GM21737 (cell line): ENCODE results near the gene SLC28A2.

Experiments
- ATAC-seq: cut with Tn5 transposase; IDR thresholded peaks from one replicate; pipeline ENCODE4 v1.9.1; 2021; ENCODE audit warnings: mild to moderate bottlenecking, moderate library complexity; ENCODE audit not compliant: unreplicated experiment

SLC28A2 gene

DNA sequence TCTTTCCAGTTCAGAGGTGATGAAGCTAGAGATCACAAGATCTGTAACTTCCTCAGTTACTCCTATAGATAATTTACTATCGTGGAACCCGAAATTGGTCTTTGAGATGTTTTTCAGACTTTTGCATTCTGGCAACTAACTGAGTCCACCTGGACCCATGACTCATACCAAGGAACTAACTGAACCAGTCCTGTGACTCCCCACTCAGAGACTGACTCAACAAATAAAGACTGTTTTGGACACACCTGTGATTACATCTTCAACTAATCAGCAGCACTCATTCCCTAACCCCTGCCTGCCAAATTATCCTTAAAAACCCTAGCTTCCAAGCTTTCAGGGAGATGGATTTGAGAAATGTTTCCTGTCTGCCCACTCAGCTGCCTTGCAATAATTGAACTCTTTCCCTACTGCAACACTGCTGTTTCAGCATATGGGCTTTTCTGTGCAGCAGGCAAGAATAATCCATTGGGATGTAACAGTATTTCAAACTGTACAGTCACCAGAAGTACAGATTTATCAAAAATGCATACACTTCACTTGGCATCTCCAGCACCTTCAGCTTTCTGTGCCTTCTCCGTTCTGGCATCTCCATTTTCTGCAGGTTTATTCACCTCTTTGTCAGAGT, 68.7 kb downstream of the SLC28A2 start:
- ATAC-seq, result no peak

DNA sequence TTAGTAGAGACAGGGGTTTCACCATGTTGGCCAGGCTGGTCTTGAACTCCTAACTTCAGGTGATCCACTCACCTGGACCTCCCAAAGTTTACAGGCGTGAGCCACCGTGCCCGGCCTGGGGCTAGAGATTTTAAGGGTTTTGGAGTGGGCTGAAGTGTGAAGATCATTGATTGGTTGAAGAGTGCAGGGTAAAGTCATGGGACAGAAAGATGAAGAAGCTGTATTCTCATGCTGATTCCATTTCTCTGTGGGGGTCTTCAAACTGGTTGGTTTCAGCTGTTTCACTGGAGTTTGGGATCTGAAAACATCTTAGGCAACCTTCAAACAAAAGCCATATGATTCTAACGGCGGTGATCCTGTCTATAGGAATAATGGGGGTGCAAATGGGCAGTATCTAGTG, 74.2 kb downstream of the SLC28A2 start:
- ATAC-seq, result no peak

GRCh38 chr15:45326741-45327140, 74.7 kb downstream of the SLC28A2 start:
- ATAC-seq, result no peak
